LNCAP (cell line): Measurements from ENCODE around the gene SUSD6.

Source experiments
- TF ChIP-seq, protein P1 (sequence below): fragments of 450-650 bp; IDR thresholded peaks from 2 replicates; pipeline ENCODE4 v1.5.1; 2017; ENCODE audit warnings: mild to moderate bottlenecking

SUSD6 gene

DNA sequence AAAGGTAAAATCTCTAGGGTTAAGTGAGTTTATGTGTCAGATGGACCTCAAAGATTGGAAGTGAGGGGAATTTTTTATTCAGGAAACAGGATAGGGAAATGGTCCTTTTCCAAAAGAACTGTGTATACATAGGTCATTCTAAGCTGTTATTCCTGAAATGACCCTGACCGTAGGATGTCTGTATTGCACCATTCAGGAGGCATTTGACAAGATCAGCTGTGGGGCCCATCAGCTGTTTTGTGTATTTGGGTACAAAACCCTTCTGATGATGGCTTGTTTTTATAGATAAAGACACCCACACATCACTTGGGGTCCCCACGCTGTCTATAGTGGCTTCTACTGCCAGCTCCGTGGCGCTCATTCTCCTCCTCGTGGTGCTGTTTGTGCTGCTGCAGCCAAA is 92.9 kb downstream of the SUSD6 start:
- TF ChIP-seq, protein P1, sequence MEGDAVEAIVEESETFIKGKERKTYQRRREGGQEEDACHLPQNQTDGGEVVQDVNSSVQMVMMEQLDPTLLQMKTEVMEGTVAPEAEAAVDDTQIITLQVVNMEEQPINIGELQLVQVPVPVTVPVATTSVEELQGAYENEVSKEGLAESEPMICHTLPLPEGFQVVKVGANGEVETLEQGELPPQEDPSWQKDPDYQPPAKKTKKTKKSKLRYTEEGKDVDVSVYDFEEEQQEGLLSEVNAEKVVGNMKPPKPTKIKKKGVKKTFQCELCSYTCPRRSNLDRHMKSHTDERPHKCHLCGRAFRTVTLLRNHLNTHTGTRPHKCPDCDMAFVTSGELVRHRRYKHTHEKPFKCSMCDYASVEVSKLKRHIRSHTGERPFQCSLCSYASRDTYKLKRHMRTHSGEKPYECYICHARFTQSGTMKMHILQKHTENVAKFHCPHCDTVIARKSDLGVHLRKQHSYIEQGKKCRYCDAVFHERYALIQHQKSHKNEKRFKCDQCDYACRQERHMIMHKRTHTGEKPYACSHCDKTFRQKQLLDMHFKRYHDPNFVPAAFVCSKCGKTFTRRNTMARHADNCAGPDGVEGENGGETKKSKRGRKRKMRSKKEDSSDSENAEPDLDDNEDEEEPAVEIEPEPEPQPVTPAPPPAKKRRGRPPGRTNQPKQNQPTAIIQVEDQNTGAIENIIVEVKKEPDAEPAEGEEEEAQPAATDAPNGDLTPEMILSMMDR, result no peak

DNA sequence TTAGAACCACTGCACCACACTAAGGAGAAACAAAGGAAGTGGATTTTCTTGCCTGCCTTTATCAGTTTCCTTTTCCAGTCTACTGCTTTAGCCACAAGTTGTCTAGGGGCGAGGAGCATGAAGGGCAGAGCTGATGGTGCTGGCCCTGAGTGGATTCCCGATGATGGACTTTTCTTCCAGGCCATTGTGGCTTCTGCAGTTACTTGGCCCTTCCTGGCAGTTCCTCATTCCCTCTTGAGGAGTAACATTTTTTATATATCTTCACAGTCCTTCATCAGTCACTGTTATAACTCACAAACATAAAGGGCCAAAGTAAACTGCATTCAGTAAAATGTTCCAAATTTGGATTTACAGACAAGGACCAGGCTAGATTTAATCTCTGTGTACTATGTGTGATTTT is 94.3 kb downstream of the SUSD6 start:
- TF ChIP-seq, protein P1, result no peak

DNA sequence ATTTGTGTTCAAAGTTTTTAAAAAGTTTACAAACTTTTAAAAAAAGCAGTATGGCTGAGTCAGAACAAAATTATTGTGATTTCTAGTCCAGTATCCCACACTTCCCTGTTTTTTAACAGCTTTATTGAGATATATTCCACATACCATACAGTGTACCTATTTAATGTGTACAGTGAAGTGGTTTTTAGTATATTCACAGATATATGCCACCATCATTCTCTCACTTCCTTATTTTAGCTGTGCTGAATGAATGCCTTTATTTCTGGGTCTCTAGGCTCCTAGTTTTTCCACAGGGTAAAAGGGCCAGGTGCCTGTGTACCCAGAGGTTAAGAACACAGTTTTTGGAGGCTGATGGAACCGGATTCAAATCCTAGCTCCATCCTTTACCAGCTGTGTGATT is 96.7 kb downstream of the SUSD6 start:
- TF ChIP-seq, protein P1, result no peak

DNA sequence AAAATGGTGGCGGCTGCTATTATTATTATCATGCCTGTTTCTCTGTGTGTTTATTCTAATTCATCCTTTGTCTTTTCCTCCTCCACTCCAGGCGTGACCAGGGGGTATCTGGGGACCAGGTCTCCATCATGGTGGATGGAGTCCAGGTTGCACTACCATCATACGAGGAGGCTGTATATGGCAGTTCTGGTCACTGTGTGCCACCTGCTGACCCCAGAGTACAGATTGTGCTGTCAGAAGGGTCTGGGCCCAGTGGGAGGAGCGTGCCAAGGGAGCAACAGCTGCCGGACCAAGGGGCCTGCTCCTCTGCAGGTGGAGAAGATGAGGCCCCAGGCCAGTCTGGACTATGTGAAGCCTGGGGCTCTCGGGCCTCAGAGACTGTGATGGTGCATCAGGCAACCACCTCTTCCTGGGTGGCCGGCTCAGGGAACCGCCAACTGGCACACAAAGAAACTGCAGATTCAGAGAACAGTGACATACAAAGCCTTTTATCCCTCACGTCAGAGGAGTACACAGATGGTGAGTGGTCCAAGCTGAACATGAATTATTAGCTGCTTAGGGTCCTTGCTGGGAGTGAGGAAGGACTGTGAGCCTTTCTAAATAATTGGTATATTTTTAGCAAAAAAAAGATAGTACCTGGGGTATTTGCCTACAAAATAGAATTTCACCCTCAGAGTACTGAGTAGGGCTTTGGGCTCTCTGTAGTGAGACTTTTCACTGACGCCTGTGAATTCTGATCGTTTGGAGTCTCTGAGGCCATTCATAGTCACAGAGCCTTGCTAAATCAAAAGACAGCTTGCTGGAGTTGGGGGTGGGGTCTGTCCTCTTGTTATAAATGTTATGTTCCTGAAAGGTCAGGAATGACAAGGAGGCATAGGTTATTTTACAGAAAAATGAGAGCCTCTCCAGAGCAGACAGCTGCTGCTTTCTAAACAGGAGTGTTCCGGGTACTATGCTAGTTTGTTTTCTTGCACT is 97.5 kb downstream of the SUSD6 start:
- TF ChIP-seq, protein P1, result no peak

DNA sequence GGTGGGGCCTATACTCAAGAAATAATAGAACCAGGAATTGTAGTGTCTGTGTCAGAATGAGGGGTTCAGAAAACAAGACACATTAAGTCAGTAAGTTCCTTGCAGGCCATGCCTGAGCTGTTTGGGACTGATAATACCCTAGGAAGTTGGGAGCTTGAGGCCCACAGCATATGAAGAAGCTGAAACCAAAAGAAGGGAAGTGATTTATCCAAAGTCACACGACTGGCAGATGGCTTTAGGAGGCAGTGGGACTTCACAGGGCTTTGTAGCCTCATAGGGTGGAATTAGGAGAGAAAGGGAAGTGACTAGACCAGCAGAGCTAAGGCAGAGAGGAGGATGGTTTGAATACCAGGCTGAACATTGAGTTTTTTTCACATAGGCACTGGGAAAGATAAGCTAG is 99.0 kb downstream of the SUSD6 start:
- TF ChIP-seq, protein P1, result no peak

DNA sequence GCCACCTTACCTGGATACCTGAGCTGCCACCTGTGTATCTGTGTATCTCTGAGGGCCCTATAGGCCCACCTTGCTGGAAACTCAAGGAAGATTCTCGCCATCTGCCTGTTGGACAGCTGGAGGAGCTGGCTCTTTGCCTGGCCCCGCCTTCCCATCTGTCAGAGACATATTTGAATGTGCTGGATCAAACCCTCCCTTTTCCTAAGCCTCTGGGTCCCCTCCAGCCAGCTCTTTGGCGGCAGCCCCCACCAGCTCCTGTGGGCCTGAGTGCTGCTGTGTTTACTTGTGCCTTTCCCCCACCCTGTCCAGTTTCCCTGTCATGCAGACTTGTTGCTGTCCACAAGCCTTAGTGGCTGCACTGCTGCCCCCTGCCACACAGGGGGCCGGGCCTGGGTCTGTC is 99.7 kb downstream of the SUSD6 start:
- TF ChIP-seq, protein P1, result no peak

DNA sequence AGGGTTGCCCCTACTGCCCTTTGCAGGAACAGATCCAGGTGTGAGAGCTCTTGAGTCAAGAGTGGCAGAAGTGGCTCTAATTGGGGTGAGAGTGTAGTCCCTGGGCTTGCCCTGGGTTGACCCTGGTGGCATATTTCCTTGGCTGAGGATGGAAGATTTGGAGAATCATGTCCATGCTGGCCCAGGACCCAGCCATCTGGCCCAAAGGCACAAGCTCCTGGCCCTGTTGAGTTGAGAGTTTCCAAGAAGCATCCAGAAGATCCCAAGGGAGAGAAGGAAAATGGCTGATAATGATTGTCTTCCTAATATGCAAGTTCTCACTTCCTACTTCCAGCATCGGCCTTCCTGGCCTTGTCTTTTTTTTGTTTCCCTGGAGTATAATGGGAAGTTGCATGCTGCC is 100.1 kb downstream of the SUSD6 start:
- TF ChIP-seq, protein P1, result no peak
